HEK293T (cell line): Measurements from ENCODE around the gene FAM120C.

Experiments used
- CTCF ChIA-PET: fragments of 350-600 bp; formaldehyde crosslinking; extraction: SDS; loops from one replicate; lab custom pipeline; 2021; ENCODE audit warnings: antibody characterized with exemption, inconsistent platforms; lab: Yijun Ruan, JAX
- POLR2A ChIA-PET: fragments of 350-600 bp; formaldehyde crosslinking; extraction: SDS; loops from one replicate; lab custom pipeline; 2020; ENCODE audit warnings: antibody characterized with exemption, inconsistent platforms; lab: Yijun Ruan, JAX
- DNase-seq: peaks from one replicate; pipeline ENCODE4 v3.0.0; 2012; ENCODE audit warnings: mixed read lengths; ENCODE audit errors: extremely low spot score
- ARNT ChIP-seq: fragments of 450-650 bp; IDR thresholded peaks from 2 replicates; pipeline ENCODE4 v1.6.1; 2017; ENCODE audit warnings: mild to moderate bottlenecking
- BHLHE40 ChIP-seq: fragments of 450-650 bp; IDR thresholded peaks from 2 replicates; pipeline ENCODE4 v1.6.1; 2016; ENCODE audit warnings: mild to moderate bottlenecking, moderate library complexity, borderline replicate concordance
- CTBP1 ChIP-seq: fragments of 450-650 bp; IDR thresholded peaks from 2 replicates; pipeline ENCODE4 v1.6.1; 2016; ENCODE audit warnings: borderline replicate concordance
- ELF4 ChIP-seq: fragments of 450-650 bp; IDR thresholded peaks from 2 replicates; pipeline ENCODE4 v1.6.1; 2017; ENCODE audit warnings: antibody characterized with exemption
- FOXA1 ChIP-seq: fragments of 450-650 bp; IDR thresholded peaks from 2 replicates; pipeline ENCODE4 v1.6.1; 2016; ENCODE audit warnings: mild to moderate bottlenecking
- FOXK2 ChIP-seq: fragments of 450-650 bp; IDR thresholded peaks from 2 replicates; pipeline ENCODE4 v1.6.1; 2016; ENCODE audit warnings: mild to moderate bottlenecking
- FOXM1 ChIP-seq: fragments of 450-650 bp; IDR thresholded peaks from 2 replicates; pipeline ENCODE4 v1.6.1; 2017; ENCODE audit warnings: mild to moderate bottlenecking, borderline replicate concordance
- HDGF ChIP-seq: fragments of 450-650 bp; IDR thresholded peaks from 2 replicates; pipeline ENCODE4 v1.6.1; 2017; ENCODE audit warnings: antibody characterized with exemption, borderline replicate concordance
- L3MBTL2 ChIP-seq: fragments of 450-650 bp; conservative IDR thresholded peaks from 2 replicates; pipeline ENCODE4 v1.6.1; 2016; ENCODE audit warnings: mild to moderate bottlenecking
- LEF1 ChIP-seq: fragments of 450-650 bp; IDR thresholded peaks from 2 replicates; pipeline ENCODE4 v1.6.1; 2017; ENCODE audit warnings: mild to moderate bottlenecking, borderline replicate concordance
- NFRKB ChIP-seq: fragments of 450-650 bp; IDR thresholded peaks from 2 replicates; pipeline ENCODE4 v1.6.1; 2016; ENCODE audit warnings: mild to moderate bottlenecking, moderate library complexity
- SP1 ChIP-seq: fragments of 450-650 bp; IDR thresholded peaks from 2 replicates; pipeline ENCODE4 v1.6.1; 2017
- SUZ12 ChIP-seq: fragments of 450-650 bp; IDR thresholded peaks from 2 replicates; pipeline ENCODE4 v1.6.1; 2016; ENCODE audit warnings: mild to moderate bottlenecking
- TARDBP ChIP-seq: fragments of 450-650 bp; IDR thresholded peaks from 2 replicates; pipeline ENCODE4 v1.6.1; 2016
- ZNF384 ChIP-seq: fragments of 450-650 bp; IDR thresholded peaks from 2 replicates; pipeline ENCODE4 v1.6.1; 2016
- TF ChIP-seq, protein P1 (sequence below): fragments of 450-650 bp; IDR thresholded peaks from 2 replicates; pipeline ENCODE4 v1.6.1; 2016

FAM120C gene

DNA sequence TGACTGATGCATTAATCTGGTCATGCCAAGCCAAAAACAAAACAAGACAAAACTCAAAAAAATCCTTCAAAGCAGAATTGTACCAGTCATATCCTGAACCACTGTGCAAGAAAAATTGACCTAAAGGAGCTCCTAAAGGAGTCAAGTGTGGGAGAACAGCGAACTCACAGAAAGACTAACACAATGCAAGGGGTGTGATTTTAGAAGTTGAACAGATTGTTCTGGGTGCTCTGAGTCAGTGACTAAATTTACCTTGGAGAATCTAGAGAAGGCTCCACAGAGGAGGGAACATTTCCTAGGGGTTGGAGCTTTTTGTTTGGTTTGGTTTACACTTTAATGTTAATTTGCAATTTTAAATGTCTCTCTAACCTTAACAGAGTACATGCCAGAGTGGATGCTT lies 89.9 kb downstream of the FAM120C start:
- TF ChIP-seq LEF1 (no peak), BHLHE40 (no peak), FOXA1 (no peak), HDGF (no peak), ARNT (no peak), ELF4 (no peak), FOXK2 (no peak)
- POLR2A ChIA-PET, result no interaction called here
- CTCF ChIA-PET, result interaction anchor here (0.7 kb wide), 1 partner anchor 32 kb away, joined by 3 read pairs; no protein-coding TSS in a partner anchor
- no peak for DNase-seq

- DNase-seq, result no peak
- CTCF ChIA-PET, result interaction anchor here (0.6 kb wide), 1 partner anchor 420 kb away, joined by 3 read pairs; no protein-coding TSS in a partner anchor
- TF ChIP-seq FOXK2 (no peak), FOXA1 (no peak), BHLHE40 (no peak)
- POLR2A ChIA-PET, result no interaction called here
Measured at GRCh38 chrX:54090880-54091279, 92.2 kb downstream of the FAM120C start.

GRCh38 chrX:54089191-54089590 lies 93.9 kb downstream of the FAM120C start:
- CTCF ChIA-PET, result no interaction called here
- TF ChIP-seq CTBP1, result no peak
- DNase-seq, result no peak
- POLR2A ChIA-PET, result no interaction called here

- POLR2A ChIA-PET, result interaction anchor here (1.3 kb wide), 1 partner anchor 11 kb away, joined by 3 read pairs; no protein-coding TSS in a partner anchor
- TF ChIP-seq ARNT (no peak), FOXK2 (no peak), TARDBP (no peak), L3MBTL2 (no peak), HDGF (no peak), LEF1 (no peak), SUZ12 (no peak), NFRKB (no peak), ELF4 (no peak), ZNF384 (no peak), FOXA1 (no peak), CTBP1 (no peak), SP1 (no peak), FOXM1 (no peak), BHLHE40 (no peak)
- TF ChIP-seq, protein P1, sequence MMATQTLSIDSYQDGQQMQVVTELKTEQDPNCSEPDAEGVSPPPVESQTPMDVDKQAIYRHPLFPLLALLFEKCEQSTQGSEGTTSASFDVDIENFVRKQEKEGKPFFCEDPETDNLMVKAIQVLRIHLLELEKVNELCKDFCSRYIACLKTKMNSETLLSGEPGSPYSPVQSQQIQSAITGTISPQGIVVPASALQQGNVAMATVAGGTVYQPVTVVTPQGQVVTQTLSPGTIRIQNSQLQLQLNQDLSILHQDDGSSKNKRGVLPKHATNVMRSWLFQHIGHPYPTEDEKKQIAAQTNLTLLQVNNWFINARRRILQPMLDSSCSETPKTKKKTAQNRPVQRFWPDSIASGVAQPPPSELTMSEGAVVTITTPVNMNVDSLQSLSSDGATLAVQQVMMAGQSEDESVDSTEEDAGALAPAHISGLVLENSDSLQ, result no peak
- DNase-seq, result no peak
- CTCF ChIA-PET, result no interaction called here
Measured at GRCh38 chrX:54087661-54088060, 95.4 kb downstream of the FAM120C start.

- no peak for DNase-seq
- no peak for TF ChIP-seq LEF1
- no peak for TF ChIP-seq FOXK2
- no peak for TF ChIP-seq L3MBTL2
- no peak for TF ChIP-seq ARNT
- no peak for TF ChIP-seq ELF4
- no peak for TF ChIP-seq ZNF384
- no peak for TF ChIP-seq SP1
- no peak for TF ChIP-seq FOXA1
- TF ChIP-seq, protein P1, result no peak
- ChIA-PET CTCF (no interaction called here), POLR2A (no interaction called here)
Measured at GRCh38 chrX:54085666-54086065, 97.4 kb downstream of the FAM120C start.

DNA sequence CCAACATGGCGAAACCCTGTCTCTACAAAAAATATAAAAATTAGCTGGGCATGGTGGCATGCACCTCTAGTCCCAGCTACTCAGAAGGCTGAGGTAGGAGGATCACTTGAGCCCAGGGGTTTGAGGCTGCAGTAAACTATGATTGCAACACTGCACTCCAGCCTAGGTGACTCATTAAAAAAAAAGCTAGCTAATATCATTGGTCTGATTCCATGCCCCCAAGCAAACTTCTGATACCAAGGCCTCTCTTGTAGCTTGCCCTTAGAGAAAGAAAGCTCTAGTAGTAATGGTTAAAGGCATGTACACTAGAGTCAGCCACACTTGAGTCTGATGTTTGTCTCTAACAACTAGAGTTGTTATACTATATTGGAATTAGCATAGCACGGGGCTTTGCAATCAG lies 106.2 kb downstream of the FAM120C start:
- ChIA-PET CTCF (no interaction called here), POLR2A (interaction anchor here (1.0 kb wide), 1 partner anchor 10 kb away, joined by 3 read pairs; no protein-coding TSS in a partner anchor)
- no peak for DNase-seq
- TF ChIP-seq L3MBTL2, result no peak
- TF ChIP-seq, protein P1, result no peak
- TF ChIP-seq FOXM1, result no peak
- no peak for TF ChIP-seq FOXA1

GRCh38 chrX:54074826-54075225 lies 108.2 kb downstream of the FAM120C start:
- POLR2A ChIA-PET, result no interaction called here
- TF ChIP-seq FOXA1 (no peak), L3MBTL2 (no peak), ELF4 (no peak), ZNF384 (no peak), SUZ12 (no peak), HDGF (no peak), FOXK2 (no peak), TARDBP (no peak), NFRKB (no peak), CTBP1 (no peak), FOXM1 (no peak), ARNT (no peak), LEF1 (no peak), BHLHE40 (no peak), SP1 (no peak)
- TF ChIP-seq, protein P1, result no peak
- CTCF ChIA-PET, result no interaction called here
- no peak for DNase-seq
